ENCODE measurements around the gene ATG13.

Gene ATG13

GRCh38 chr11:46677169-46677568 lies 59.8 kb downstream of the ATG13 start:
- no peak for DNase-seq

- DNase-seq, result no peak
Observed at GRCh38 chr11:46677991-46678740, 60.8 kb downstream of the ATG13 start.

- DNase-seq, result no peak
Observed at GRCh38 chr11:46678741-46679130, 61.4 kb downstream of the ATG13 start.

- DNase-seq, result no peak
Observed at GRCh38 chr11:46679241-46680163, 62.1 kb downstream of the ATG13 start.

GRCh38 chr11:46680164-46680760 lies 62.9 kb downstream of the ATG13 start:
- DNase-seq, result no peak

GRCh38 chr11:46680815-46681214 lies 63.5 kb downstream of the ATG13 start:
- no peak for DNase-seq

GRCh38 chr11:46681814-46682213 lies 64.5 kb downstream of the ATG13 start:
- DNase-seq, result no peak

GRCh38 chr11:46682773-46683752 lies 65.7 kb downstream of the ATG13 start:
- peak; percentile 6 for DNase-seq

- no peak for DNase-seq
Observed at GRCh38 chr11:46684367-46684766, 67.0 kb downstream of the ATG13 start.

- no peak for DNase-seq
Observed at GRCh38 chr11:46686886-46687795, 69.8 kb downstream of the ATG13 start.

- DNase-seq, result no peak
Observed at GRCh38 chr11:46690702-46691101, 73.3 kb downstream of the ATG13 start.

GRCh38 chr11:46692450-46692849 lies 75.1 kb downstream of the ATG13 start:
- DNase-seq, result no peak

- no peak for DNase-seq
Observed at GRCh38 chr11:46693597-46694012, 76.3 kb downstream of the ATG13 start.

- no peak for DNase-seq
Observed at GRCh38 chr11:46694072-46694471, 76.7 kb downstream of the ATG13 start.

GRCh38 chr11:46694607-46695006 lies 77.3 kb downstream of the ATG13 start:
- no peak for DNase-seq

GRCh38 chr11:46695345-46696211 lies 78.2 kb downstream of the ATG13 start:
- DNase-seq, result no peak

- no peak for DNase-seq
Observed at GRCh38 chr11:46696212-46696558, 78.8 kb downstream of the ATG13 start.

GRCh38 chr11:46697303-46697702 lies 80.0 kb downstream of the ATG13 start:
- no peak for DNase-seq

- DNase-seq, result no peak
Observed at GRCh38 chr11:46697723-46698122, 80.4 kb downstream of the ATG13 start.

- peak; percentile 13 for DNase-seq
Observed at GRCh38 chr11:46698597-46698996, 81.2 kb downstream of the ATG13 start.

Measured in inflammatory macrophage treated with lipopolysaccharide for 4 hours (primary cell).